H1 (cell line): Measurements from ENCODE around the gene SQOR. TPM values are rescaled to one million over a fixed set of nuclear protein-coding genes. Genes with fewer than 3 reads are reported as not detected.

ENCODE experiments used
- CTCF ChIA-PET: fragments of 300-600 bp; sonication (Branson Sonifier 250); formaldehyde crosslinking; loops from one replicate; lab custom pipeline; 2021; ENCODE audit not compliant: partially characterized antibody; lab: Charles Lee
- POLR2A ChIA-PET: fragments of 300-600 bp; sonication (Branson Sonifier 250); formaldehyde crosslinking; loops from one replicate; lab custom pipeline; 2021; ENCODE audit warnings: inconsistent platforms; ENCODE audit not compliant: partially characterized antibody; lab: Charles Lee
- DNase-seq, 2 experiments: peaks; one replicate each; pipeline versions ENCODE4 v3.0.0 to v3.0.0-alpha.2; 2010 to 2022; ENCODE audit warnings: low spot score in 2 of 2, low read depth in 1 of 2, mixed read lengths in 1 of 2
- FAIRE-seq: peaks from 2 replicates; lab custom pipeline; 2011; peaks lifted over from hg19 to GRCh38; lab: Jason Lieb, UNC
- H2AFZ ChIP-seq: 2 replicates; pipeline ENCODE4 v1.8.1; 2012; ENCODE audit warnings: low read length, inconsistent platforms
- H2AK5ac ChIP-seq: 2 replicates; pipeline ENCODE4 v1.6.1; 2013; ENCODE audit warnings: low read depth, low read length
- H2BK120ac ChIP-seq: replicated peaks from 2 replicates; pipeline ENCODE3; 2013; ENCODE audit warnings: low read depth, low read length, inconsistent platforms
- H2BK12ac ChIP-seq: 2 replicates; pipeline ENCODE4 v1.6.1; 2013; ENCODE audit warnings: low read depth, low read length
- H2BK15ac ChIP-seq: 2 replicates; pipeline ENCODE4 v1.6.1; 2013; ENCODE audit warnings: low read length
- H2BK20ac ChIP-seq: 2 replicates; pipeline ENCODE4 v1.6.1; 2013; ENCODE audit warnings: low read length
- H2BK5ac ChIP-seq: 2 replicates; pipeline ENCODE4 v1.6.1; 2013; ENCODE audit warnings: low read depth, low read length
- H3K14ac ChIP-seq: 2 replicates; pipeline ENCODE4 v1.6.1; 2013; ENCODE audit warnings: inconsistent platforms; ENCODE audit not compliant: insufficient read length
- H3K18ac ChIP-seq: 2 replicates; pipeline ENCODE4 v1.6.1; 2013; ENCODE audit warnings: low read length; ENCODE audit errors: extremely low read depth
- H3K23ac ChIP-seq: 2 replicates; pipeline ENCODE4 v1.6.1; 2013; ENCODE audit warnings: inconsistent platforms; ENCODE audit not compliant: insufficient read length
- H3K23me2 ChIP-seq: 2 replicates; pipeline ENCODE4 v1.6.1; 2013; ENCODE audit warnings: low read depth, low read length
- H3K27ac ChIP-seq: 2 replicates; pipeline ENCODE4 v1.6.1; 2011; ENCODE audit warnings: low read depth, low read length, inconsistent platforms
- H3K27me3 ChIP-seq, 4 experiments: replicated peaks in 1 of 4; 1 replicate in 1 of 4; 2 replicates in 3 of 4; pipeline versions ENCODE4 v1.6.1 to v1.8.1; 2011 to 2013; ENCODE audit warnings: low read length in 3 of 4, mild to moderate bottlenecking in 3 of 4, inconsistent platforms in 2 of 4, mixed read lengths in 2 of 4, moderate library complexity in 1 of 4; ENCODE audit not compliant: control insufficient read depth in 3 of 4, insufficient read depth in 3 of 4; ENCODE audit errors: extremely low read depth in 1 of 4
- H3K36me3 ChIP-seq, 4 experiments: 2 replicates each; pipeline versions ENCODE4 v1.6.1 to v1.8.1; 2011 to 2013; ENCODE audit warnings: mild to moderate bottlenecking in 4 of 4, low read length in 3 of 4, moderate library complexity in 2 of 4, control low read depth in 1 of 4, inconsistent platforms in 1 of 4; ENCODE audit not compliant: insufficient read depth in 4 of 4, control insufficient read depth in 2 of 4
- H3K4ac ChIP-seq: replicated peaks from 2 replicates; pipeline ENCODE3; 2013; ENCODE audit warnings: low read length, low read depth, mixed read lengths, inconsistent platforms; ENCODE audit not compliant: insufficient read length
- H3K4me1 ChIP-seq, 4 experiments: replicated peaks in 1 of 4; 1 replicate in 1 of 4; 2 replicates in 3 of 4; pipeline versions ENCODE4 v1.6.1 to v1.8.1; 2011 to 2013; ENCODE audit warnings: low read length in 3 of 4, inconsistent platforms in 2 of 4, mixed read lengths in 1 of 4; ENCODE audit not compliant: insufficient read depth in 4 of 4, control insufficient read depth in 3 of 4
- H3K4me2 ChIP-seq, 2 experiments: 2 replicates each; pipeline versions ENCODE4 v1.6.1 to v1.8.1; 2011 to 2013; ENCODE audit warnings: low read depth in 2 of 2, low read length in 2 of 2, control low read depth in 1 of 2, inconsistent platforms in 1 of 2, mild to moderate bottlenecking in 1 of 2; ENCODE audit not compliant: insufficient read depth in 1 of 2
- H3K4me3 ChIP-seq, 4 experiments: fragments of 200-600, 300-600 bp in 1 of 4; sonication (generic), shearing (Covaris generic), sonication (Bioruptor Twin) in 1 of 4; 2 replicates each; pipeline versions ENCODE4 v1.5.1 to v1.8.1; 2011 to 2016; ENCODE audit warnings: low read length in 4 of 4, low read depth in 3 of 4, control low read depth in 2 of 4, inconsistent platforms in 2 of 4, mild to moderate bottlenecking in 2 of 4, mixed read lengths in 1 of 4, moderate library complexity in 1 of 4; ENCODE audit not compliant: insufficient read depth in 2 of 4; ENCODE audit errors: extremely low read depth in 1 of 4
- H3K56ac ChIP-seq: replicated peaks from 2 replicates; pipeline ENCODE3; 2013; ENCODE audit warnings: low read depth, mild to moderate bottlenecking, mixed read lengths, low read length, inconsistent platforms; ENCODE audit not compliant: insufficient read length
- H3K79me1 ChIP-seq: 2 replicates; pipeline ENCODE4 v1.6.1; 2013; ENCODE audit warnings: low read depth, low read length, control low read depth
- H3K79me2 ChIP-seq, 2 experiments: 2 replicates each; pipeline versions ENCODE4 v1.6.1 to v1.8.1; 2012 to 2013; ENCODE audit warnings: low read length in 2 of 2, mild to moderate bottlenecking in 2 of 2, inconsistent platforms in 1 of 2; ENCODE audit not compliant: insufficient read depth in 2 of 2, control insufficient read depth in 1 of 2
- H3K9ac ChIP-seq, 4 experiments: replicated peaks in 1 of 4; 1 replicate in 1 of 4; 2 replicates in 3 of 4; pipeline versions ENCODE4 v1.6.1 to v1.8.1; 2011 to 2013; ENCODE audit warnings: low read depth in 3 of 4, low read length in 3 of 4, control low read depth in 2 of 4, mild to moderate bottlenecking in 2 of 4, moderate library complexity in 2 of 4, inconsistent platforms in 1 of 4; ENCODE audit errors: extremely low read depth in 1 of 4
- H3K9me3 ChIP-seq, 2 experiments: 2 replicates each; pipeline versions ENCODE4 v1.6.1 to v1.8.1; 2012 to 2013; ENCODE audit warnings: mild to moderate bottlenecking in 2 of 2, moderate library complexity in 2 of 2, control low read depth in 1 of 2, inconsistent platforms in 1 of 2, low read depth in 1 of 2, low read length in 1 of 2, mixed read lengths in 1 of 2; ENCODE audit not compliant: insufficient read depth in 2 of 2
- H4K20me1 ChIP-seq, 2 experiments: replicated peaks in 1 of 2; 2 replicates each; pipeline versions ENCODE3 to v1.8.1; 2011 to 2013; ENCODE audit warnings: inconsistent platforms in 2 of 2, low read length in 2 of 2, mild to moderate bottlenecking in 1 of 2; ENCODE audit not compliant: insufficient read depth in 2 of 2, control insufficient read depth in 1 of 2
- H4K5ac ChIP-seq: 2 replicates; pipeline ENCODE4 v1.6.1; 2013; ENCODE audit warnings: low read length, low read depth, mixed read lengths, inconsistent platforms; ENCODE audit not compliant: insufficient read length
- H4K8ac ChIP-seq: 2 replicates; pipeline ENCODE4 v1.8.0; 2013; ENCODE audit warnings: mild to moderate bottlenecking, moderate library complexity, low read length, inconsistent platforms; ENCODE audit not compliant: insufficient read depth; ENCODE audit errors: extremely low read depth
- H4K91ac ChIP-seq: replicated peaks from 2 replicates; pipeline ENCODE3; 2013; ENCODE audit warnings: low read length, mixed read lengths, inconsistent platforms; ENCODE audit not compliant: insufficient read length
- CTCF ChIP-seq, 3 experiments: IDR thresholded peaks; 1 replicate in 2 of 3; 2 replicates in 1 of 3; pipeline versions ENCODE4 v1.5.1 to v1.6.1; 2011; ENCODE audit warnings: low read length in 3 of 3, mild to moderate bottlenecking in 3 of 3, inconsistent platforms in 2 of 3, low read depth in 1 of 3, moderate library complexity in 1 of 3; ENCODE audit not compliant: insufficient read depth in 1 of 3; ENCODE audit errors: control extremely low read depth in 1 of 3
- E2F6 ChIP-seq: IDR thresholded peaks from 2 replicates; pipeline ENCODE4 v1.6.1; 2012; ENCODE audit warnings: inconsistent platforms
- EZH2 ChIP-seq: fragments of 200-600 bp; sonication (generic); IDR thresholded peaks from 2 replicates; pipeline ENCODE4 v1.7.1; 2012; ENCODE audit warnings: low read depth, mild to moderate bottlenecking, moderate library complexity, low read length, inconsistent platforms; ENCODE audit not compliant: severe bottlenecking
- RAD21 ChIP-seq, 2 experiments: IDR thresholded peaks in 1 of 2; conservative IDR thresholded peaks in 1 of 2; 2 replicates each; pipeline ENCODE4 v1.6.1; 2011; ENCODE audit warnings: low read depth in 2 of 2, low read length in 2 of 2, improper control_type of control experiment in 1 of 2, inconsistent platforms in 1 of 2, mild to moderate bottlenecking in 1 of 2, moderate library complexity in 1 of 2
- SIRT6 ChIP-seq: IDR thresholded peaks from one replicate; pipeline ENCODE4 v1.7.1; 2012; ENCODE audit warnings: low read length, inconsistent platforms
- WGBS, 2 experiments: shearing (Covaris generic) in 1 of 2; methylation state at CpG; one replicate each; pipeline versions ENCODE4 v1.1.6 to v1.1.7; 2013 to 2015; ENCODE audit warnings: low lambda C conversion rate in 2 of 2, mixed read lengths in 2 of 2, inconsistent platforms in 1 of 2, low coverage in 1 of 2, missing lambda C conversion rate in 1 of 2; ENCODE audit not compliant: insufficient replicate concordance in 2 of 2, insufficient coverage in 1 of 2, insufficient read length in 1 of 2; ENCODE audit errors: extremely low coverage in 1 of 2, missing lambda C conversion rate in 1 of 2; 5-methylcytosine and 5-hydroxymethylcytosine counted together
- polyA plus RNA-seq, 7 experiments: library from polyadenylated mRNA; depleted of rRNA in 3 of 7; stranded (reverse) in 5 of 7; unstranded in 2 of 7; fragments of >200 nt in 5 of 7; fragments of 200-250 nt in 2 of 7; gene quantifications; 1 replicate in 5 of 7; 2 replicates in 1 of 7; 4 replicates in 1 of 7; pipeline versions ENCODE4 v1.2.1 to v1.2.3, GENCODE V29; 2011 to 2013; ENCODE audit warnings: missing spikeins in 2 of 7, mixed read lengths in 2 of 7
- total RNA-seq: library from RNA; stranded (reverse); fragmentation: NEBNext Ultra II Directional; extraction: Animal tissue kit (Norgen Biotek cat#: 25700); gene quantifications from 2 replicates; pipeline ENCODE4 v1.2.1, GENCODE V29; 2021
- TF ChIP-seq, protein P1 (sequence below): IDR thresholded peaks from 2 replicates; pipeline ENCODE4 v1.6.1; 2012; ENCODE audit warnings: inconsistent platforms

The SQOR gene
- total and polyA plus RNA-seq, 2 of the 8 experiments (the other 6 are each of a cell fraction or from before 2014, with no cell fraction given), result 0.20 to 0.22 TPM

DNA sequence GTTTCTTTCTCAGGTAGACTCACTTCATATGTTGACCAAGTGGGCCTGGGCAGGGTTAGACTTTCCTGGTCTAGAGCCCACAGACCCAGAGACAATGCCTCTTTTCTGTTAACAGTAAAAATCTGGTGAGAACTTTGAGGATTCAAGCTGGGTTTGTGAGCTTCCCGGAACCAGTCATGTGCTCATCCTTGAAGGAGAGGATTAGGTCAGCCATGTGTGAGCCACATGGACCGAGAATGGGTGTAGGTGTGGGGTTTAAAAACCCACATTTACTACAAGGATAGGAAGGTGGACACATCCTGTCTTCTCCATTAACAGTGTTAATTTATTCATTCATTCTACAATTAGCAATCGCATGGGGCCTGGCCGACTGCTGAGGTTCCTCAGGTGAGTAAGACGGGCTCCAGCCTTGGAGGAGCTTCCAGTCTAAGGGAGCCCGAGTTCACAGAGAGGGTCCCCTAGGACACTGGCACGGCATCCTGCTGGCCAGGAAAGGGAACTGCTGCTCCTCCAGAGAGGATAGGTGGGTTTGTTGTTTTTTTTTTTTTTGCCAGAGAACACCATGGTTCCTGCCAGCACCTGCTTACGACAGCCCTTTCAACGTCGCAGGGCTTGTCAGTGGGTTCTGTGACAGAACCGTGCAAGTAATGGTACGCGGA is 69.0 kb downstream of the SQOR start:
- H3K36me3 ChIP-seq, result no peaks in the 10 kb centered on the region
- no peak overlapping the region for H3K4ac ChIP-seq
- H2AFZ ChIP-seq, result peak overlapping the region; percentile 96
- no peak for FAIRE-seq
- H3K79me2 ChIP-seq, result no peaks in the 10 kb centered on the region
- H3K27ac ChIP-seq, result no peak overlapping the region
- peak overlapping the region; percentile 62 to 92 for H3K4me2 ChIP-seq
- H2BK12ac ChIP-seq, result 0 out of 2 replicates have a peak overlapping the region, but pooled peaks have one; percentile 50
- 0 out of 2 replicates have a peak overlapping the region, but pooled peaks have one; percentile 61 for H2BK20ac ChIP-seq
- 36% methylated on average over 13 of the region's 13 CpGs; no CpG with 5 or more reads in 1 of the 2 experiments for WGBS, 2 experiments
- no peaks in the 10 kb centered on the region for H4K20me1 ChIP-seq
- peaks cover 11% of the 10 kb centered on the region for H3K23me2 ChIP-seq
- H2BK5ac ChIP-seq, result no peak overlapping the region
- H3K56ac ChIP-seq, result no peak overlapping the region
- no peak overlapping the region for H2AK5ac ChIP-seq
- H4K8ac ChIP-seq, result no peak overlapping the region
- H3K27me3 ChIP-seq, result peaks cover 0 to 3% (median 0%) of the 10 kb centered on the region in 4 experiments; a peak in 3 of 7 replicates
- H3K18ac ChIP-seq, result peak overlapping the region; percentile 78
- peak overlapping the region; percentile 18 for H4K91ac ChIP-seq
- POLR2A ChIA-PET, result interaction anchor here (0.9 to 1.3 kb wide), 4 partner anchors 40 to 115 kb away, joined by 3 read pairs; partner anchors contain the start of gene SQOR
- H2BK15ac ChIP-seq, result 0 out of 2 replicates have a peak overlapping the region, but pooled peaks have one; percentile 72
- H3K4me3 ChIP-seq, result peak overlapping the region; percentile 38 to 74 (median 62)
- H2BK120ac ChIP-seq, result no peak overlapping the region
- no peak overlapping the region for H4K5ac ChIP-seq
- no peaks in the 10 kb centered on the region for H3K9me3 ChIP-seq
- no peak overlapping the region for H3K14ac ChIP-seq
- H3K4me1 ChIP-seq, result no peaks in the 10 kb centered on the region
- H3K23ac ChIP-seq, result no peak overlapping the region
- peak overlapping the region in 2 of 4 experiments; percentile 38 to 41; a peak in 3 of 7 replicates for H3K9ac ChIP-seq
- TF ChIP-seq SIRT6, result no peak
- TF ChIP-seq EZH2, result no peak
- TF ChIP-seq, protein P1, sequence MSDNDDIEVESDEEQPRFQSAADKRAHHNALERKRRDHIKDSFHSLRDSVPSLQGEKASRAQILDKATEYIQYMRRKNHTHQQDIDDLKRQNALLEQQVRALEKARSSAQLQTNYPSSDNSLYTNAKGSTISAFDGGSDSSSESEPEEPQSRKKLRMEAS, result peak; percentile 86
- TF ChIP-seq CTCF (IDR thresholded peaks at IDR 0.05; ENCODE audit: control extremely low read depth in 1 of 3, insufficient read depth in 1 of 3, low read depth in 1 of 3, low read length in 3 of 3), result peak; percentile 46 to 75 (median 64)
- TF ChIP-seq E2F6, result peak; percentile 81
- TF ChIP-seq RAD21 (IDR thresholded peaks at IDR 0.05 in 1 of 2, conservative IDR thresholded peaks at IDR 0.05 in 1 of 2; ENCODE audit: low read depth in 2 of 2, low read length in 2 of 2), result peak; percentile 18 to 41; a peak in 3 of 4 replicates
- CTCF ChIA-PET, result interaction anchor here (0.6 to 5.9 kb wide), 15 partner anchors 12 to 385 kb away, joined by 3 to 54 read pairs (median 4); no protein-coding TSS in a partner anchor
- H3K79me1 ChIP-seq, result no peaks in the 10 kb centered on the region
- DNase-seq, result peak in 1 of 2 experiments; percentile 60
